Mesenchymal stem cell (in vitro differentiated cells and primary cell): ENCODE results near the gene MICU1.

Source experiments
- DNase-seq: peaks from one replicate; pipeline ENCODE4 v3.0.0-alpha.2; 2013
- H2AFZ ChIP-seq: one replicate; pipeline ENCODE4 v1.6.1; 2013; ENCODE audit warnings: low read depth, mild to moderate bottlenecking, control low read depth, inconsistent platforms, low read length, moderate library complexity
- H2AK5ac ChIP-seq: 2 replicates; pipeline ENCODE4 v1.6.1; 2013; ENCODE audit warnings: low read length, moderate library complexity, mild to moderate bottlenecking, inconsistent platforms; ENCODE audit not compliant: severe bottlenecking
- H2BK120ac ChIP-seq: one replicate; pipeline ENCODE4 v1.6.1; 2013; ENCODE audit warnings: low read depth, mild to moderate bottlenecking, inconsistent platforms, low read length, moderate library complexity
- H2BK12ac ChIP-seq, 2 experiments: one replicate each; pipeline ENCODE4 v1.6.1; 2013; ENCODE audit warnings: inconsistent platforms in 2 of 2, low read length in 2 of 2, mild to moderate bottlenecking in 2 of 2, moderate library complexity in 2 of 2, control low read depth in 1 of 2
- H2BK15ac ChIP-seq: one replicate; pipeline ENCODE4 v1.6.1; 2013; ENCODE audit warnings: mild to moderate bottlenecking, low read depth, inconsistent platforms; ENCODE audit not compliant: poor library complexity, severe bottlenecking
- H2BK5ac ChIP-seq: 2 replicates; pipeline ENCODE4 v1.6.1; 2013; ENCODE audit warnings: low read depth, mild to moderate bottlenecking, low read length, control low read depth, inconsistent platforms; ENCODE audit not compliant: poor library complexity, severe bottlenecking
- H3K14ac ChIP-seq, 2 experiments: one replicate each; pipeline ENCODE4 v1.6.1; 2013; ENCODE audit warnings: inconsistent platforms in 2 of 2, low read length in 2 of 2, control low read depth in 1 of 2, mild to moderate bottlenecking in 1 of 2, moderate library complexity in 1 of 2
- H3K18ac ChIP-seq, 2 experiments: one replicate each; pipeline ENCODE4 v1.6.1; 2013; ENCODE audit warnings: inconsistent platforms in 2 of 2, low read length in 2 of 2, control low read depth in 1 of 2, low read depth in 1 of 2, mild to moderate bottlenecking in 1 of 2
- H3K23ac ChIP-seq, 2 experiments: one replicate each; pipeline ENCODE4 v1.6.1; 2013; ENCODE audit warnings: inconsistent platforms in 2 of 2, low read length in 2 of 2, mild to moderate bottlenecking in 2 of 2, moderate library complexity in 2 of 2, control low read depth in 1 of 2
- H3K27ac ChIP-seq: 2 replicates; pipeline ENCODE4 v1.5.1; 2013; ENCODE audit warnings: mild to moderate bottlenecking, moderate library complexity, low read length, control low read depth, inconsistent platforms; ENCODE audit not compliant: poor library complexity, severe bottlenecking
- H3K27me3 ChIP-seq, 2 experiments: 2 replicates each; pipeline versions ENCODE4 v1.6.1 to v1.7.0; 2013; ENCODE audit warnings: low read length in 2 of 2, mild to moderate bottlenecking in 2 of 2, moderate library complexity in 2 of 2, control low read depth in 1 of 2, inconsistent platforms in 1 of 2; ENCODE audit not compliant: control insufficient read depth in 1 of 2, insufficient read depth in 1 of 2
- H3K36me3 ChIP-seq, 2 experiments: 2 replicates each; pipeline versions ENCODE4 v1.6.1 to v1.7.0; 2013; ENCODE audit warnings: low read length in 2 of 2, control low read depth in 1 of 2, inconsistent platforms in 1 of 2, low read depth in 1 of 2, mild to moderate bottlenecking in 1 of 2; ENCODE audit not compliant: insufficient read depth in 2 of 2, control insufficient read depth in 1 of 2
- H3K4ac ChIP-seq, 2 experiments: one replicate each; pipeline ENCODE4 v1.6.1; 2013; ENCODE audit warnings: inconsistent platforms in 2 of 2, low read length in 2 of 2, mild to moderate bottlenecking in 2 of 2, moderate library complexity in 2 of 2, control low read depth in 1 of 2, low read depth in 1 of 2
- H3K4me1 ChIP-seq: 2 replicates; pipeline ENCODE4 v1.6.1; 2013; ENCODE audit warnings: low read depth, low read length, control low read depth; ENCODE audit not compliant: control insufficient read depth, insufficient read depth
- H3K4me2 ChIP-seq: 2 replicates; pipeline ENCODE4 v1.6.1; 2013; ENCODE audit warnings: low read length, mild to moderate bottlenecking, inconsistent platforms; ENCODE audit not compliant: poor library complexity, severe bottlenecking
- H3K4me3 ChIP-seq, 2 experiments: 2 replicates each; pipeline versions ENCODE4 v1.5.1 to v1.7.0; 2013; ENCODE audit warnings: low read length in 2 of 2, mild to moderate bottlenecking in 2 of 2, control low read depth in 1 of 2, low read depth in 1 of 2; ENCODE audit not compliant: insufficient read depth in 1 of 2
- H3K79me1 ChIP-seq: replicated peaks from 2 replicates; pipeline ENCODE4 v1.6.1; 2013; ENCODE audit warnings: mild to moderate bottlenecking, control low read depth, low read length, inconsistent platforms; ENCODE audit not compliant: poor library complexity, severe bottlenecking
- H3K9ac ChIP-seq: 2 replicates; pipeline ENCODE4 v1.7.0; 2013; ENCODE audit warnings: mild to moderate bottlenecking, low read length, moderate library complexity
- H3K9me3 ChIP-seq: 2 replicates; pipeline ENCODE4 v1.7.0; 2013; ENCODE audit warnings: mild to moderate bottlenecking, low read length; ENCODE audit not compliant: control insufficient read depth
- H4K8ac ChIP-seq: one replicate; pipeline ENCODE4 v1.6.1; 2013; ENCODE audit warnings: inconsistent platforms, mild to moderate bottlenecking, low read length, moderate library complexity
- H4K91ac ChIP-seq: one replicate; pipeline ENCODE4 v1.6.1; 2013; ENCODE audit warnings: mild to moderate bottlenecking, low read length, inconsistent platforms
- WGBS: methylation state at CpG from one replicate; pipeline ENCODE4 v1.1.7; 2013; ENCODE audit warnings: mixed read lengths; 5-methylcytosine and 5-hydroxymethylcytosine counted together

The MICU1 gene

GRCh38 chr10:72419241-72419640, 206.6 kb downstream of the MICU1 start:
- H3K4me2 ChIP-seq: no peak overlapping the region
- no peak for DNase-seq
- H2AFZ ChIP-seq: no peak overlapping the region
- no peaks in the 10 kb centered on the region for H3K4me1 ChIP-seq
- H4K91ac ChIP-seq: no peak overlapping the region
- no peak overlapping the region for H2BK120ac ChIP-seq
- H3K27ac ChIP-seq: no peak overlapping the region
- no peak overlapping the region for H2BK5ac ChIP-seq
- H3K9me3 ChIP-seq: peaks cover 6% of the 10 kb centered on the region
- H3K4me3 ChIP-seq: no peak overlapping the region
- WGBS: no CpG with 5 or more reads among the region's 2 CpGs
- no peak overlapping the region for H2BK12ac ChIP-seq
- no peaks in the 10 kb centered on the region for H3K27me3 ChIP-seq
- H3K18ac ChIP-seq: no peak overlapping the region
- H3K23ac ChIP-seq: no peak overlapping the region
- peaks cover 6 to 49% of the 10 kb centered on the region in 2 experiments for H3K36me3 ChIP-seq
- H3K79me1 ChIP-seq: no peaks in the 10 kb centered on the region
- no peak overlapping the region for H2BK15ac ChIP-seq
- no peak overlapping the region for H3K9ac ChIP-seq
- no peak overlapping the region for H2AK5ac ChIP-seq
- no peak overlapping the region for H4K8ac ChIP-seq
- H3K4ac ChIP-seq: no peak overlapping the region
- H3K14ac ChIP-seq: no peak overlapping the region

DNA sequence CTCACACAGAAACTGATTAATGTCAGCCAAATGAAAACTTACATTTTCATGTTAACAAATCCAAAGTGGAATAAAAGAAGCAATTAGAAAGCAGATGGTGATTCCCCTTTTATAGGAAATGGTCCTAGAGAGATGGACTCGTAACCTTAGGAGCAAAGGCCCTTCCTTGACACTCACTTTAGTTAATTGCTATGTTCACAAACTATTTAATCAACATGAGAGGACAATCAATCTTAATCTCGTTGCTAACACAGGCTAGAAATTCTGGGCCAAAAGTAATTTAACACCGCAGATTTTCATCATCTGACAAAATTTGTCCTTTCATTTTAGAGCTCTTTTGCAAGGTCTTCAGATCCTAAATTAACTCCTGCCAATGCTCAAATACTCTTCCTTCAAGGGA, 207.2 kb downstream of the MICU1 start:
- DNase-seq: no peak
- no peak overlapping the region for H3K4ac ChIP-seq
- H3K27me3 ChIP-seq: no peaks in the 10 kb centered on the region
- no peaks in the 10 kb centered on the region for H3K79me1 ChIP-seq
- no peak overlapping the region for H3K23ac ChIP-seq
- no peak overlapping the region for H3K14ac ChIP-seq
- H2BK120ac ChIP-seq: no peak overlapping the region
- no peak overlapping the region for H4K91ac ChIP-seq
- no peak overlapping the region for H2AFZ ChIP-seq
- no peak overlapping the region for H2AK5ac ChIP-seq
- H2BK15ac ChIP-seq: no peak overlapping the region
- H3K4me3 ChIP-seq: no peak overlapping the region
- H3K9me3 ChIP-seq: peaks cover 9% of the 10 kb centered on the region
- 96% methylated on average over 3 of the region's 3 CpGs for WGBS
- H2BK12ac ChIP-seq: no peak overlapping the region
- peaks cover 6 to 52% of the 10 kb centered on the region in 2 experiments for H3K36me3 ChIP-seq
- H3K9ac ChIP-seq: no peak overlapping the region
- no peak overlapping the region for H3K4me2 ChIP-seq
- no peak overlapping the region for H3K18ac ChIP-seq
- H2BK5ac ChIP-seq: no peak overlapping the region
- no peaks in the 10 kb centered on the region for H3K4me1 ChIP-seq
- no peak overlapping the region for H3K27ac ChIP-seq
- H4K8ac ChIP-seq: no peak overlapping the region

DNA sequence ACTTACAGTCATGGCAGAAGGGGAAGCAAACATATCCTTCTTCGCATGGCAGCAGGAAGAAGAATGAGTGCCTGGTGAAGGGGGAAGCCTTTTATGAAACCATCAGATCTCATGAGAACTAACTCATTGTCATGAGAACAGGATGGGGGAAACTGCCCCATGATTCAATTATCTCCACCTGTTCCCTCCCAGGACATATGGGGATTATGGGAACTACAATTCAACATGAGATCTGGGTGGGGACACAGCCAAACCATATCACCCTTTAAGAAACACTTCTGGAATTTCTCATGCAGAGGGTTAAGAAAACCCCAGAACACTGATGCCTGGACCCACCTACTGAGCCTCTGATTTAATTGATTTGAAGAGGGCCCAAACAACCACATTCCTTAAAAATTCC, 207.9 kb downstream of the MICU1 start:
- no peak overlapping the region for H2BK120ac ChIP-seq
- H2AK5ac ChIP-seq: no peak overlapping the region
- H4K8ac ChIP-seq: no peak overlapping the region
- no peak overlapping the region for H2BK5ac ChIP-seq
- H3K27me3 ChIP-seq: no peaks in the 10 kb centered on the region
- H3K4me3 ChIP-seq: no peak overlapping the region
- DNase-seq: no peak
- peaks cover 6 to 47% of the 10 kb centered on the region in 2 experiments for H3K36me3 ChIP-seq
- no peaks in the 10 kb centered on the region for H3K79me1 ChIP-seq
- H2BK15ac ChIP-seq: no peak overlapping the region
- no peak overlapping the region for H3K4me2 ChIP-seq
- H4K91ac ChIP-seq: no peak overlapping the region
- H3K4ac ChIP-seq: no peak overlapping the region
- H3K9ac ChIP-seq: no peak overlapping the region
- H3K4me1 ChIP-seq: no peaks in the 10 kb centered on the region
- no peak overlapping the region for H3K23ac ChIP-seq
- no peak overlapping the region for H3K14ac ChIP-seq
- no peak overlapping the region for H3K27ac ChIP-seq
- no peak overlapping the region for H2BK12ac ChIP-seq
- H2AFZ ChIP-seq: no peak overlapping the region
- WGBS: 100% methylated on average over 1 of the region's 1 CpG
- H3K18ac ChIP-seq: no peak overlapping the region
- H3K9me3 ChIP-seq: peaks cover 10% of the 10 kb centered on the region

DNA sequence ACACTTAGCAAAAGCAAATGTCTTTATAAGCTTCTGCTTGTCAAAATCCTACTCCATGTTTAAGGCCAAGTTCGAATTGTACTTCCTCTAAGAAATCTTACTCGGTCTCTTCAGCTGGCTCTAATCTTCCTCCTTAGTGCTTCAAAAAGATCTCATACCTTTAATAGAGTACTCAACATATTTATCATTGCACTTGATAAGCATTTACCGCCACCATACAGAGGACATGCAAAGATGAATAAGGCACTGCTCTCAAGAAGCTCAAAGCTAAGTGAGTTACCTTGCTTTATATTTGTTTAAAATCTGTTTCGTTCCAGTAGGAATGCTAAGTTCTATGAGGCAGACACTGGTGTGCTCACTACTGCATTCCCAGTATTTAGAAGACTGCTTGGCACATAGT, 209.2 kb downstream of the MICU1 start:
- Histone ChIP-seq H3K27ac (no peak overlapping the region), H3K9ac (no peak overlapping the region), H2BK15ac (no peak overlapping the region), H3K27me3 (no peaks in the 10 kb centered on the region), H3K4me2 (no peak overlapping the region), H3K79me1 (no peaks in the 10 kb centered on the region), H2AFZ (no peak overlapping the region), H3K23ac (no peak overlapping the region), H3K4me3 (no peak overlapping the region), H2BK120ac (no peak overlapping the region), H2BK5ac (no peak overlapping the region), H4K91ac (no peak overlapping the region), H3K9me3 (peaks cover 4% of the 10 kb centered on the region), H4K8ac (no peak overlapping the region), H3K4me1 (no peaks in the 10 kb centered on the region), H2AK5ac (no peak overlapping the region), H3K36me3 (peaks cover 6 to 34% of the 10 kb centered on the region in 2 experiments), H2BK12ac (no peak overlapping the region), H3K14ac (no peak overlapping the region), H3K18ac (no peak overlapping the region), H3K4ac (no peak overlapping the region)
- no peak for DNase-seq
- WGBS: 98% methylated on average over 4 of the region's 4 CpGs
